Measurements from ENCODE around the gene TANGO2. TPM values are rescaled to one million over a fixed set of nuclear protein-coding genes. Genes with fewer than 3 reads are reported as not detected.

Gene TANGO2
- total RNA-seq, 1 donor from 2014 or later: 20.9 TPM

- peaks cover 3% of the 10 kb centered on the region for H3K36me3 ChIP-seq (ENCODE audit: control insufficient read depth, insufficient read depth, low read length)
- no peaks in the 10 kb centered on the region for H3K27me3 ChIP-seq (ENCODE audit: control insufficient read depth, insufficient read depth, low read length)
- TF ChIP-seq CTCF (IDR thresholded peaks at IDR 0.05; ENCODE audit: insufficient read depth, low read length, poor library complexity, severe bottlenecking): no peak
- no peak for DNase-seq (ENCODE audit: low read depth)
- no peak overlapping the region for H3K4me3 ChIP-seq (ENCODE audit: low read depth, low read length)
These were observed 46.5 kb upstream of the TANGO2 start for GRCh38 chr22:19974268-19974861.

GRCh38 chr22:19974935-19975706 is 45.8 kb upstream of the TANGO2 start:
- H3K36me3 ChIP-seq (ENCODE audit: control insufficient read depth, insufficient read depth, low read length): peaks cover 3% of the 10 kb centered on the region
- no peak overlapping the region for H3K4me3 ChIP-seq (ENCODE audit: low read depth, low read length)
- no peak for TF ChIP-seq CTCF (IDR thresholded peaks at IDR 0.05; ENCODE audit: insufficient read depth, low read length, poor library complexity, severe bottlenecking)
- no peak for DNase-seq (ENCODE audit: low read depth)
- H3K27me3 ChIP-seq (ENCODE audit: control insufficient read depth, insufficient read depth, low read length): no peaks in the 10 kb centered on the region

GRCh38 chr22:19975707-19976035 is 45.2 kb upstream of the TANGO2 start:
- Histone ChIP-seq H3K36me3 (ENCODE audit: control insufficient read depth, insufficient read depth, low read length) (peaks cover 3% of the 10 kb centered on the region), H3K27me3 (ENCODE audit: control insufficient read depth, insufficient read depth, low read length) (no peaks in the 10 kb centered on the region), H3K4me3 (ENCODE audit: low read depth, low read length) (no peak overlapping the region)
- DNase-seq (ENCODE audit: low read depth): no peak
- TF ChIP-seq CTCF (IDR thresholded peaks at IDR 0.05; ENCODE audit: insufficient read depth, low read length, poor library complexity, severe bottlenecking): no peak

- TF ChIP-seq CTCF (IDR thresholded peaks at IDR 0.05; ENCODE audit: insufficient read depth, low read length, poor library complexity, severe bottlenecking): no peak
These were observed 44.2 kb upstream of the TANGO2 start for GRCh38 chr22:19976671-19977070.

GRCh38 chr22:19977296-19978243 is 43.3 kb upstream of the TANGO2 start:
- DNase-seq (ENCODE audit: low read depth): no peak
- Histone ChIP-seq H3K36me3 (ENCODE audit: control insufficient read depth, insufficient read depth, low read length) (peaks cover 1% of the 10 kb centered on the region), H3K27me3 (ENCODE audit: control insufficient read depth, insufficient read depth, low read length) (no peaks in the 10 kb centered on the region), H3K4me3 (ENCODE audit: low read depth, low read length) (no peak overlapping the region)
- TF ChIP-seq CTCF (IDR thresholded peaks at IDR 0.05; ENCODE audit: insufficient read depth, low read length, poor library complexity, severe bottlenecking): no peak

More at GRCh38 chr22:19976671-19977070, 44.2 kb upstream of the TANGO2 start:
- peaks cover 1% of the 10 kb centered on the region for H3K36me3 ChIP-seq (ENCODE audit: control insufficient read depth, insufficient read depth, low read length)
- H3K4me3 ChIP-seq (ENCODE audit: low read depth, low read length): no peak overlapping the region
- H3K27me3 ChIP-seq (ENCODE audit: control insufficient read depth, insufficient read depth, low read length): no peaks in the 10 kb centered on the region
- no peak for DNase-seq (ENCODE audit: low read depth)
